OCI-LY1 (cell line): ENCODE measurements around the gene FAM83G.

Experiments
- H2AFZ ChIP-seq: fragments of 200-600 bp; sonication (generic), shearing (Covaris generic); 2 replicates; pipeline ENCODE4 v1.6.0; 2014; ENCODE audit warnings: antibody characterized with exemption, mild to moderate bottlenecking, low read length
- H3F3A ChIP-seq: fragments of 200-600 bp; sonication (generic), shearing (Covaris generic); 2 replicates; pipeline ENCODE4 v1.6.0; 2014; ENCODE audit warnings: mild to moderate bottlenecking, antibody characterized with exemption, low read length, moderate library complexity; ENCODE audit not compliant: insufficient read depth
- H3K27ac ChIP-seq: fragments of 200-600 bp; sonication (generic); 2 replicates; pipeline ENCODE4 v1.5.1; 2014; ENCODE audit warnings: low read length, mixed run types, mild to moderate bottlenecking, low read depth; ENCODE audit not compliant: poor library complexity, severe bottlenecking
- H3K27me3 ChIP-seq: fragments of 200-600 bp; sonication (generic); 2 replicates; pipeline ENCODE4 v1.6.0; 2014; ENCODE audit warnings: antibody characterized with exemption, mild to moderate bottlenecking, low read length, moderate library complexity; ENCODE audit not compliant: insufficient read depth
- H3K36me3 ChIP-seq: fragments of 200-600 bp; sonication (generic); 2 replicates; pipeline ENCODE4 v1.6.1; 2014; ENCODE audit warnings: mild to moderate bottlenecking, antibody characterized with exemption, low read length, moderate library complexity, mixed read lengths; ENCODE audit not compliant: insufficient read depth
- H3K4me1 ChIP-seq: fragments of 200-600 bp; sonication (generic); 2 replicates; pipeline ENCODE4 v1.5.1; 2014; ENCODE audit warnings: mild to moderate bottlenecking, low read length, moderate library complexity; ENCODE audit not compliant: insufficient read depth, severe bottlenecking
- H3K4me2 ChIP-seq: fragments of 200-600 bp; sonication (generic), shearing (Covaris generic); 2 replicates; pipeline ENCODE4 v1.6.1; 2014; ENCODE audit warnings: low read length
- H3K4me3 ChIP-seq: fragments of 200-600 bp; sonication (generic); 2 replicates; pipeline ENCODE4 v1.5.1; 2014; ENCODE audit warnings: low read length, low read depth, mild to moderate bottlenecking, mixed read lengths; ENCODE audit not compliant: poor library complexity, severe bottlenecking
- H3K79me2 ChIP-seq: fragments of 200-600 bp; shearing (Covaris generic); 2 replicates; pipeline ENCODE4 v1.6.1; 2016; ENCODE audit warnings: mixed run types, low read length, mixed read lengths; ENCODE audit not compliant: insufficient read depth
- H3K9ac ChIP-seq: fragments of 200-600 bp; sonication (generic), shearing (Covaris generic); 2 replicates; pipeline ENCODE4 v1.6.1; 2014; ENCODE audit warnings: mild to moderate bottlenecking, low read length, mixed read lengths
- H3K9me2 ChIP-seq: fragments of 200-600 bp; sonication (generic), shearing (Covaris generic); 2 replicates; pipeline ENCODE4 v1.6.1; 2014; ENCODE audit warnings: low read depth, mild to moderate bottlenecking, low read length, mixed read lengths
- H3K9me3 ChIP-seq: fragments of 200-600 bp; shearing (Covaris generic); 2 replicates; pipeline ENCODE4 v1.6.1; 2014; ENCODE audit warnings: low read length, mixed read lengths
- H4K20me1 ChIP-seq: fragments of 200-600 bp; sonication (generic), shearing (Covaris generic); 2 replicates; pipeline ENCODE4 v1.6.0; 2016; ENCODE audit warnings: mild to moderate bottlenecking, low read length; ENCODE audit not compliant: insufficient read depth
- CTCF ChIP-seq: fragments of 200-600 bp; sonication (generic), shearing (Covaris generic); IDR thresholded peaks from 2 replicates; pipeline ENCODE4 v1.5.1; 2017; ENCODE audit warnings: mild to moderate bottlenecking, antibody characterized with exemption, low read length, moderate library complexity, mixed read lengths
- EZH2 ChIP-seq: fragments of 200-600 bp; sonication (generic), shearing (Covaris generic); IDR thresholded peaks from 2 replicates; pipeline ENCODE4 v1.8.0; 2017; ENCODE audit warnings: borderline replicate concordance, mixed run types, mild to moderate bottlenecking, antibody characterized with exemption, low read length, moderate library complexity, mixed read lengths

FAM83G gene

GRCh38 chr17:18976201-18976600, 28.4 kb downstream of the FAM83G start:
- H3K36me3 ChIP-seq: peaks cover 22% of the 10 kb centered on the region; the same call in 1 of the 2 replicates
- H3K9me2 ChIP-seq: no peaks in the 10 kb centered on the region
- H3K4me1 ChIP-seq: no peaks in the 10 kb centered on the region
- no peaks in the 10 kb centered on the region for H3K9me3 ChIP-seq
- no peaks in the 10 kb centered on the region for H3F3A ChIP-seq
- H3K27me3 ChIP-seq: no peaks in the 10 kb centered on the region
- H3K27ac ChIP-seq: no peak overlapping the region
- no peaks in the 10 kb centered on the region for H4K20me1 ChIP-seq
- H2AFZ ChIP-seq: no peak overlapping the region
- H3K79me2 ChIP-seq: no peaks in the 10 kb centered on the region
- TF ChIP-seq EZH2: no peak
- TF ChIP-seq CTCF: no peak
- no peak overlapping the region for H3K4me3 ChIP-seq
- H3K4me2 ChIP-seq: no peak overlapping the region
- no peak overlapping the region for H3K9ac ChIP-seq

- no peak overlapping the region for H3K27ac ChIP-seq
- H3K4me3 ChIP-seq: no peak overlapping the region
- peaks cover 22% of the 10 kb centered on the region; the same call in 1 of the 2 replicates for H3K36me3 ChIP-seq
These were observed 29.0 kb downstream of the FAM83G start for GRCh38 chr17:18975597-18975996.

GRCh38 chr17:18974407-18975149, 30.0 kb downstream of the FAM83G start:
- TF ChIP-seq CTCF (no peak), EZH2 (no peak)
- H3K4me3 ChIP-seq: no peak overlapping the region
- no peak overlapping the region for H3K4me2 ChIP-seq
- no peak overlapping the region for H2AFZ ChIP-seq
- H3K79me2 ChIP-seq: no peaks in the 10 kb centered on the region
- H3K27me3 ChIP-seq: no peaks in the 10 kb centered on the region
- H3F3A ChIP-seq: no peaks in the 10 kb centered on the region
- H3K36me3 ChIP-seq: peaks cover 22% of the 10 kb centered on the region; the same call in 1 of the 2 replicates
- H3K9me3 ChIP-seq: no peaks in the 10 kb centered on the region
- H3K9ac ChIP-seq: no peak overlapping the region
- no peaks in the 10 kb centered on the region for H4K20me1 ChIP-seq
- H3K9me2 ChIP-seq: no peaks in the 10 kb centered on the region
- H3K4me1 ChIP-seq: no peaks in the 10 kb centered on the region
- no peak overlapping the region for H3K27ac ChIP-seq

More at GRCh38 chr17:18975597-18975996, 29.0 kb downstream of the FAM83G start:
- no peak overlapping the region for H2AFZ ChIP-seq
- no peaks in the 10 kb centered on the region for H3F3A ChIP-seq
- H4K20me1 ChIP-seq: no peaks in the 10 kb centered on the region
- H3K4me1 ChIP-seq: no peaks in the 10 kb centered on the region
- H3K9me2 ChIP-seq: no peaks in the 10 kb centered on the region
- H3K79me2 ChIP-seq: no peaks in the 10 kb centered on the region
- no peak overlapping the region for H3K9ac ChIP-seq
- H3K9me3 ChIP-seq: no peaks in the 10 kb centered on the region
- no peak for TF ChIP-seq CTCF
- no peak for TF ChIP-seq EZH2
- no peak overlapping the region for H3K4me2 ChIP-seq
- H3K27me3 ChIP-seq: no peaks in the 10 kb centered on the region
